DMS 273 treated with DMSO at 0.1 percent for 48 hours (cell line): Measurements from ENCODE around the gene EGR4.

Experiments used
- DNase-seq: peaks from one replicate; lab custom pipeline; 2025; lab: John Stamatoyannopoulos, UW

Gene EGR4

GRCh38 chr2:73293534-73294171 lies at the start of gene EGR4:
TSS of gene EGR4 (minus strand) at chr2:73293548. CDS start at chr2:73293317, 231 bp downstream.
- DNase-seq = peak; percentile 76

- DNase-seq = no peak
These were observed 47.7 kb upstream of the EGR4 start for GRCh38 chr2:73341039-73341438.

GRCh38 chr2:73339201-73339600 lies 45.9 kb upstream of the EGR4 start:
- DNase-seq = no peak

GRCh38 chr2:73337828-73338227 lies 44.5 kb upstream of the EGR4 start:
- no peak for DNase-seq

GRCh38 chr2:73334620-73335019 lies 41.3 kb upstream of the EGR4 start:
- no peak for DNase-seq

- DNase-seq = no peak
These were observed 40.7 kb upstream of the EGR4 start for GRCh38 chr2:73334045-73334444.

GRCh38 chr2:73333564-73333963 lies 40.2 kb upstream of the EGR4 start:
- no peak for DNase-seq

- DNase-seq = peak; percentile 51
These were observed 30.9 kb upstream of the EGR4 start for GRCh38 chr2:73324126-73324725.

GRCh38 chr2:73323551-73323950 lies 30.2 kb upstream of the EGR4 start:
- no peak for DNase-seq

- no peak for DNase-seq
These were observed 21.1 kb upstream of the EGR4 start for GRCh38 chr2:73314441-73314840.

GRCh38 chr2:73307720-73308119 lies 14.4 kb upstream of the EGR4 start:
- DNase-seq = no peak

GRCh38 chr2:73301636-73302035 lies 8.3 kb upstream of the EGR4 start:
- DNase-seq = no peak

GRCh38 chr2:73300926-73301325 lies 7.6 kb upstream of the EGR4 start:
- DNase-seq = no peak

GRCh38 chr2:73297586-73297985 lies 4.2 kb upstream of the EGR4 start:
- DNase-seq = no peak

GRCh38 chr2:73297151-73297559 lies 3.8 kb upstream of the EGR4 start:
- peak; percentile 30 for DNase-seq

- peak; percentile 45 for DNase-seq
These were observed 2.5 kb upstream of the EGR4 start for GRCh38 chr2:73295751-73296400.

- no peak for DNase-seq
These were observed 891 bp upstream of the EGR4 start for GRCh38 chr2:73294239-73294638.

GRCh38 chr2:73292906-73293533 lies 328 bp downstream of the EGR4 start:
- DNase-seq = no peak

GRCh38 chr2:73292316-73292905 lies 937 bp downstream of the EGR4 start:
- DNase-seq = no peak

GRCh38 chr2:73291461-73292315 lies 1.7 kb downstream of the EGR4 start:
- no peak for DNase-seq

GRCh38 chr2:73291093-73291460 lies 2.3 kb downstream of the EGR4 start:
- peak; percentile 20 for DNase-seq
